GM12872 (cell line): Measurements from ENCODE around the gene CNTNAP5.

ENCODE experiments used
- CTCF ChIP-seq: IDR thresholded peaks from 3 replicates; pipeline ENCODE4 v1.5.1; 2011; ENCODE audit warnings: low read depth, mild to moderate bottlenecking, low read length, moderate library complexity; ENCODE audit not compliant: insufficient read depth

Gene CNTNAP5

GRCh38 chr2:124633812-124634211 lies 608.7 kb downstream of the CNTNAP5 start:
- no peak for TF ChIP-seq CTCF

GRCh38 chr2:124639524-124639923 lies 614.4 kb downstream of the CNTNAP5 start:
- no peak for TF ChIP-seq CTCF

DNA sequence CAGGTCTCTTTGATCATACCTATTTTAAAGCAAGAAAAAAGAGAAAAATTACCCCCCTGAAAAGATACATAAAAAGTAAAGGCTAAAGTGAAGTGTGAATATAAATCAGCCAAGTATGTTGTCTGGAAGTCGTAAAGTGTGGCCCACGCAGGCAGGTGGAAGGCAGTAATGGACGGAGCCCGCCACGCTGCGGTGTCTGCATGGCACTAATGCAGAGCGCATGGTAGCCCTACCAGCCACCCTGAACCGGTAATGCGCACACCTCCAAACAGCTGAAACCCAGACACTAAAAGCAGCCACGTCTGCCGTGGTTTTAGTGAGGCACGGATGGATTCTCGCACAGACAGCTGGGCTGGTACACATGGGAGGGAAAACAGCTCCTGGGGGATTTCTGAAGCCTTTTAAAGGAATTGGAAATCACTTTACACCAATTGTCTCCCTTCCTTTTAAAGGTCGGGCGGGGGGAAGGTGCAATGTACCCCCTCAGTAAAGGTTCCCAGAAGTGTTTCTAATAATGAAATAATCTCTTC lies 615.2 kb downstream of the CNTNAP5 start:
- no peak for TF ChIP-seq CTCF

DNA sequence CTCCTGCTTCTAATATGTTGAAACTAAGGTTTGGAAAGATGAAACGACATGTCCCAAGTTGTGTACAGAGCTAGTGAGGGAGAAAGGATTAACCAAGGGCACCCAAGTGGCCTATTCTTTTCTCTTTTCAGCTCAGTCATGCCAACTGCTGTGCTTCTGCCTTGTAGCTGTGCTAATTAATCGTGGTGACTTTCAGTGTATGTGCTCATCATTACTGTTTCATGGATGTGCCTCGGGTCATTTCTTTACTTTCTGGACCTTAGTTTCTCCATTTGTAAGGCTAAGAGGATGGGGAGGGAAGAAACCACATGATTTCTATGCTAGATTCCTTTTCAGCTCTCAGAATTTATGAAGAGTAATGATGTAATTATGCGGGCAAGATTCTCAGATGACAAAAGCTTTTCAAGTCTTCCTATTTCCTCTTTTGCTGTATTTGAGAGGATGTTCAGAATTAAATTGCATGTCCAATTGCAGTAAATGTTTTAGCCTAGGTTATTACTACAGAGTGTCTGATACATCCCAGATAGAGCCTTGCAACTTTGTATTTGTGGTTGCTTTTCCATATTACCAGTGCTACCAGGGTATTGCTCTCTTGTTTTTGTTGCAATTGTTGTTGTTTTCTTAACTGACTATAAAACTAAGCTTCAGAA lies 621.2 kb downstream of the CNTNAP5 start:
- no peak for TF ChIP-seq CTCF

DNA sequence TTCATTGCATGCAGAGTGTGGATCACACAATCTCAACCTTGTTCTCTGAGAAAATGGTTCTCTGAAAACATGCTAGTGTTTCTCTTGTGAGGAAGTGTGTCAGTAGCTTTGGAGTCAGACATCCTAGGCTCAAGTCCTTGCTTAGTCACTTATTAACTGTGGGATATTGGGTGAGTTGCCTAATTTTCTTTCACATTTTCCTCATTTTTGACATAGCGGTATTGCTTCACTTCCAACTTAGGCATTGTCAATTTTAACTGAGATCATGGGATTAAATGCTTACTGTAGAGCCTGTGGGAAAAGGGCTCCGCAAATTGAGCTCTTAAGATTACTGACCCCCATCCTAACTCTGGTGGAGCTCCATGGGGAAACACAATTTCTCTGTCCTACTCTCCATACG lies 622.2 kb downstream of the CNTNAP5 start:
- no peak for TF ChIP-seq CTCF

DNA sequence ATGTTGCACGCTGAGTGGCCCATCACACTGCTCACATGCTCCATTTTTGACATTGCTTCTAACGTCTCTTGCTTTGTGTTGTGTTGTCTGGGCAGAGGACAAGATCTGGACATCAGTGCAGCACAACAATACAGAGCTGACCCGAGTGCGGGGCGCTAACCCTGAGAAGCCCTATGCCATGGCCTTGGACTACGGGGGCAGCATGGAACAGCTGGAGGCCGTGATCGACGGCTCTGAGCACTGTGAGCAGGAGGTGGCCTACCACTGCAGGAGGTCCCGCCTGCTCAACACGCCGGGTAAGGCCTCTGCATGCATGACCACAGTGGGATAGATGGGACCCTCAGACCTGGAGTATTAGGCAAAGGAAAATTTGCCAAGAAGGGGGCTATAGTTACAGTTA lies 622.6 kb downstream of the CNTNAP5 start:
- no peak for TF ChIP-seq CTCF

DNA sequence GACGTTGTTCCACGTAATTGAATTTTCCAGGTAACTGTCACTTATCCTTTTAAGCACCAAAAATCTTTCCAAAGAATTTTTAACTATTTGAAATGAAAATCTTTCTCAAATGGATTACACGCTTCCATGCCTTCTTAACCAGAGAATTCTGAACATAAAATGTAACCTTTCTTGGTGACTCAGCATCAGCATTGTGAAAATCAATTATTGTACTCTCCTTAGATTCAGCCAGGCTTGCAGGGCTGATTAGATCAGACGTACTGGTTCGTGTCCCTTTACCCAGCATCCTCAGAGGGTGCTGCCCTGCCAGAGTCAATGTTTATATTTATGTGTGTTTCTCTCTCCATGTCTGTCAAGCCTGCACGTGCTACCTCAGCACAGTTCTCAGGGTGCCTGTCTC lies 623.9 kb downstream of the CNTNAP5 start:
- TF ChIP-seq CTCF: no peak
